NOMO-1 treated with dmso at 0.1 percent for 144 hours (cell line): Measurements from ENCODE around the gene CMTM2.
"Not testable (repeated sequence)": the region's sequence is repeated elsewhere in the genome, so short reads cannot be mapped to it uniquely, and the experiment has no call there.

ENCODE experiments used
- DNase-seq: peaks from one replicate; lab custom pipeline; 2025; ENCODE audit not compliant: unreplicated experiment; lab: John Stamatoyannopoulos, UW

CMTM2 gene

GRCh38 chr16:66581246-66581952 lies 2.1 kb downstream of the CMTM2 start:
- DNase-seq = no peak

DNA sequence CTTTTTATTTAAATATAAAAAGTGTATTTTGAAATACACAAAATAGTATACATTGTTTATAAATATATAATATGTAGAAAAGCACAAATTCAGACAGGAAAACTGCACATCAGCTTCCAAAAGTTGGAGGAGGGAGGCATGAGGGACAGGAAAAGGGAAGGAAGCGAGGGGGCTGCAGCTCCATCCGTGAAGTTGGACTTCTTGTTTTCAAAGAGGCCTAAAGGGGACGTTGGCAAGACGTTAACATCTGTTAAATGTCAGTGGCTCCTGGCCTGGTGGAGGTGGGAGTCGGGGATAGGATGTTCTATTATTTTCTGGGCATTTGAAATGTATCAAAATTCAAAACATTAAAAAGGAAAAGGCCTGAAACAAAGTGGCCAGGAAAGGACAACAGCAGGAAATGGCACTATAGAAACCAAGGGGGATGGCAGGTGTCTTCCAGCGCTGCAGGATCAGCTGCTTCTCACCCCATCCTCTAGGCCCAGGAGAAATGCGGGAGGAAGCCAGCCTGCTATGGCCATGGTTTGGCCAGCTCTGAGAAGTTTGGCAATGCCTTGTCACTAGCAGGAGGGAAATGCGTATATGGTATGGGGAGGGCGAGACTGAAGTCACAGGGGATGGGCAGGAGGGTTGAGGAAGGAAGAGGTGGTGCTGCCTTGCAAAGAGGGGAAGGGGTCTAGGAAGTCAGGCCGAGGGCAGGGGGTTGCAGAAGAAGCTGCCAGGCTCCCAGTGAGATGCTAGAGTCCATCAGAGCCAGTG lies 6.4 kb downstream of the CMTM2 start:
- peak; percentile 7 for DNase-seq

GRCh38 chr16:66587881-66588600 lies 8.8 kb downstream of the CMTM2 start:
- no peak for DNase-seq

DNA sequence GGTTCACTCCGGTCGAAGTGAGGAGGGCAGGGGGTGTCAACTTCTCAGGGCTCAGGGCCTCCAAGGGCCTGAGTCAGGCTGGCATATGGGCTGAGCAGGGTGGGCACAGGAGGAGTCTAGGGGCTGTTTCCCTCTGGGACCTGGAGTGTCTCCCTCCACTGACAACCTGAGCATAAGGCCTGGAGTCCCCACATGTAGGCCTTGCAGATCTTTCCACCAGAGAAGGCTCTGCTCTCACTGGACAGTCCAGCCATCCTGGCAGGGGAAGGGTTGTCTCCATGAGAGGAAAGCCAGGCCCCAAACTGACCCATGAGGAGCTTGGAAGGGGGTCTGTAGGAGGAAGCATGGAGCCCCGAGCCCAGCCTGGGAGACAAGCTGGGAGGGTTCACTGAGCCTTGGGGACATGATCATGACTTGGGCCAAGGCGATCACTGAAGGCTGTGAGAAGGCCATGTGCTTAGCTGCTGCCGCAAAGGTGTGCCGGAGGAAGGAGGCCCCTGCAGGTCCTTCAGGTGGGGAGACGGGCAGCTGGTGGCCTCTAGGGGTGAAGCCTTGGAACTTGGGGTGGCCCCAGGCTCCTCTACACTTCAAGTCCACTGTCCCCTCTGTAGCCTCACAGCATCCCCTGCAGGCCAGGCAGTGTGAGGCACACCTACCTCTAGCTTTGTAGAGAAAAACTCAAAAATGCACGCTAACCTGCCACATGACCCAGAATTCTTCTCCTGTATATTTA lies 9.9 kb downstream of the CMTM2 start:
- DNase-seq = peak; percentile 31

GRCh38 chr16:66590322-66590721 lies 11.1 kb downstream of the CMTM2 start:
- peak; percentile 4 for DNase-seq

DNA sequence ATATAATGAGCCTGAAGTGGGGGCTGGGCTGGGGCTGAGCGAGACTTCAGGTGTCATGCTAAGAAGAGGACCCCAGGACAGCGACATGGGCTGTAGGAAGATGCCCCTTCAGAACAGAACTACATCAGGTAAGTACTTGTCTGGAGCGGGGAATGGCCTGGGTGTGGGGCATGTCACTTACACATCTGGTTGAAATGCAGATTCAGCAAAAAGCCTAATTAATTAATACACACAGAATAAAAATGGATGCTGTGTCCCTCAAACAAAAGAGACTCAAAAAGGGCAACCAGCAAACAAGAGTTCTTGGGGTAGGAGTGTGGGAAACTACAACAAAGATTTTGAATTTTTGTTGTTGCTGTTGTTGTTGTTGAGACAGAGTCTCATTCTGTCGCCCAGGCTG lies 11.8 kb downstream of the CMTM2 start:
- DNase-seq = no peak

DNA sequence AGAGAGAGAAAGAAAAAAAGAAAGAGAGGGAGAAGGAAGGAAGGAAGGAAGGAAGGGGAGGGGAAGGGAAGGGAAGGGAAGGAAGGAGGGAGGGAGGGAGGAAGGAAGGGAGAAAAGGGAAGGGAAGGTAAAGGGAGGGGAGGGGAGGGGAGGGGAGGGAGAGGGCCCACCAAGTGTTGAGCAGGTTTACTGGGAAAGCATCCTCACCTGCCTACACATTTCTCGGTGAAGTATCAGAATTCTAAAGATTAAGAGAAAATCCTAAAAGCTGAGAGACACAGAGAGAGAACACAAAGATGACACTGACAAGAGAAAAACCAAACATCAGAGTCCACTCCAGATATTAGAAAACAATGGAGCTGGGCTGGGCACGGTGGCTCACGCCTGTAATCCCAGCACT lies 13.0 kb downstream of the CMTM2 start:
- no peak for DNase-seq

- no peak for DNase-seq
Measured at GRCh38 chr16:66592814-66593213, 13.6 kb downstream of the CMTM2 start.

DNA sequence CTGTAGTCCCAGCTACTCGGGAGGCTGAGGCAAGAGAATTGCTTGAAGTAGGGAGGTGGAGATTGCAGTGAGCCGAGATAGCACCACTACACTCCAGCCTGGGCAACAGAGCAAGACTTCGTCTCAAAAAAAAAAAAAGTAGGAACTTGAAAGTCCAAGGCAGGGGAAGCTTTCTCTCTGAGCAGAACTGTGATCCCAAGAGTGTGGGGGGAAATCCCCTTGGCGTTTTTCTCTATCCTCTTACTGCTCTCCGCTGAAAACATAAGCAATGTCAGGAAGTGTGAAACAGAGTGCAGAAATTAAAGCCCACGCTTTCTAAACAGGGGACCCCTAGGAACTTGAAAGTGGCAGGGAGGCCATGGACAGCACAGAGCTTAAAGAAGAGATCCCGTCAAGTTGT lies 15.5 kb downstream of the CMTM2 start:
- DNase-seq = no peak

DNA sequence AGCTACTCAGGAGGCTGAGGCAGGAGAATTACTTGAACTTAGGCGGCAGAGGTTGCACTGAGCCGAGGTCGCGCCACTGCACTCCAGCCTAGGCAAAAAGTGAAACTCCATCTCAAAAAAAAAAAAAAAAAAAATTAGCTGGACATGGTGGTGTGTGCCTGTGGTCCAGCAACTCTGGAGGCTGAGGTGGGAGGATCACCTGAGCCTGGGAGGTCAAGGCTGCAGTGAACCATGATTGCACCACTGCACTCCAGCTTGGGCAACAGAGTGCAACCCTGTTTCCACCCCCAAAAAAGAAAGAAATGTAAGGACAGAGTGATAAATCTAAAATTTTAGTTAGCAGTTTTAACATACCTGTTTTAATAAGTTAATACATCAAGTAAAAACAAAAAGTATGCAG lies 17.3 kb downstream of the CMTM2 start:
- DNase-seq = not testable (repeated sequence)

GRCh38 chr16:66596986-66597848 lies 18.0 kb downstream of the CMTM2 start:
- no peak for DNase-seq

- no peak for DNase-seq
Measured at GRCh38 chr16:66598111-66598510, 18.8 kb downstream of the CMTM2 start.

- no peak for DNase-seq
Measured at GRCh38 chr16:66599726-66600125, 20.5 kb downstream of the CMTM2 start.

DNA sequence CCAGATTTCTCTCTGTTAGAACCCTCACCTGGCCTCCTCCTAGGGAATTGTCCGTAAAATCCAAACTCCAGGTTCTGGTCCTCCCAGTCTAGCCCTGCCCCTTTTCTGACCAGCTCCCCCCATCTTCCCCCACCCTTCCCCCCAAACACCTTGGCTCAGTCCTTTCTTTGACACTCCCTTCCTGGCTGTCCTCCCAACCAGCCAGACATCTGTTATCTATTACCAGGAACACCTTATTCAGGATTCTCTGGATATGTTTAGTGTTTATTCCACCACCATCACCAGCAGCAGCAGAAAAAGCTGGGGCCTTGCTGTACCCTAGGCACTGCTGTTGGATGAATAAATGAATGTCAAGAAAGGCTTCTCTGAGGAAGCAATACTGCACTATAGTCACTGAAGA lies 21.2 kb downstream of the CMTM2 start:
- no peak for DNase-seq

- DNase-seq = no peak
Measured at GRCh38 chr16:66601471-66601870, 22.2 kb downstream of the CMTM2 start.

DNA sequence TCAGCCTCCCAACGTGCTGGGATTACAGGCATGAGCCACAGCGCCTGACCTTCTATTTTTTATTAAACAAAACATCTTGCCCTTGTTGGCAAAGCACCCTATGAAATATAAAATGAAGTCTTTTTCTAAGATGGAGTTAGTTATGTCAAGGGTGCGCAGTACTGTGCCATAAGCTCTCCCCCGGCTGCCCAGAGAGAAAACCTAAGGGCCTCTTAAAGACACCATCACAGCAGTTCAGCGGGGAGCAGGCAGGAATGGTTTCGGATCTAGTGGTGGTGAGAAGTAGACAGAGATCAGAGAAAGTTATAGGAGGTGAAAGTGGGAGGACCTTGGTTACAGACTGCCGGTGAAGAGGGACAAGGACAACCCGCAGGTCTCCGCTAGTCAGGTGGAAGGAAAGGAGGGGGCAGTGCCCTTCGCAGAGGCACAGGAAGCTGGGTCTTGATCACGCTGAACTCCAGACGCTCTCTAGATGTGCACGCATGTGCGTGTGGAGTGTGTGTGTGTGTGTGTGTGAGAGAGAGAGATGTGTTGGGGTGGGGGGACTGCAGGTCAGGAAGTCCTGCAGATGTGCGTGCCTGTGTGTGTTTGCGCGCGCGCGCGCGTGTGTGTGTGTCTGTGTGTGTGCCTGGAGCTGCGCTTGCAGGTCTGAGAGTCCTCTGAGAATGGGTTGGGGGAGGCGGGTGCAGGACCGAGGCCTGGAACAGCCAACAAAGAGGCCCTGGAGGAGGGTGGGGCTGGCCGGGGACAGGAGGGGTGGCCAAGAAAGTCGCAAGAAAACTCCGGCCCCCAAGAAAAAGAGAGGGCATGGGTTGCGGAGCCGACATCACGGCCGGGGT lies 24.5 kb downstream of the CMTM2 start:
- DNase-seq = peak; percentile 55

DNA sequence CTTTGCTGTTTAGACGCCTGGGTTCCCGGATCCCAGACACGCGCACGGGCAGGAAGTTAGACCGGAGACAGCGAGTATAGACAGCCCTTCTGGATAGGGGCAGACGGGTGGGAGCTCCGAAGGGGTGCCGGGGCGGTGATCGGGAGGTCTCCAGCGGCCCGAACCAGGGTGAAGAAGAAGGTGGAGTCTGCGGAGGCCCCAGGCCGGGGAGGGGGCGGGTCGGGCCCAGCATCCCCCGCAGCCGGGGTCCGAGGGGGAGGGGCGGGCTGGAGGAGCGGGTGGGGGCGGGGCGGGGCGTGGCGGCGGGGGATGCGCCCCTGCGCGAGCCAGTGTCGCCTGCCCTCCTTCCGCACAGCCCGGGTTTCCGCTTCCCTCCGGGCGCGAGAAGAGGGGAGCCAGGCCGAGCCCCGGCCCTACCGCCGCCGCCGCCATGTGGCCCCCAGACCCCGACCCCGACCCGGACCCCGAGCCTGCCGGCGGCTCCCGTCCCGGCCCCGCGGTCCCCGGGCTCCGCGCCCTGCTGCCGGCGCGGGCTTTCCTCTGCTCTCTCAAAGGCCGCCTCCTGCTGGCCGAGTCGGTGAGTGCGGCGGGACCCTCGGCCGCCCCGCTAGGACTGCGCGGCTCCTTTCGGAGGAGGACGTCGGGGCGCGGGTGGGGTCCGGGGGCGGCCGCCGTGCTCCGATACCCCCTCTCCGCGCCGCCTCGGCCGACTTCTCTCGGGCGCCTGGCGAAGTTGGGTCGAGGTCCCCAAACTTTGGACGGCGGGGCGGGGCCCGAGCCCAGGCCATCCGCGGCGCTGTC lies 25.3 kb downstream of the CMTM2 start, which contains the start of gene CMTM3:
TSS of gene CMTM3 (plus strand) at position 329 of the 801 bp plus-strand sequence. CDS start at position 431, 102 bp downstream.
- peak; percentile 47 for DNase-seq

- no peak for DNase-seq
Measured at GRCh38 chr16:66605177-66605978, 26.1 kb downstream of the CMTM2 start.
